ENCODE data around the gene NUDT16L1.
"Not testable (repeated sequence)": the region's sequence is repeated elsewhere in the genome, so short reads cannot be mapped to it uniquely, and the experiment has no call there.

NUDT16L1 gene

DNA sequence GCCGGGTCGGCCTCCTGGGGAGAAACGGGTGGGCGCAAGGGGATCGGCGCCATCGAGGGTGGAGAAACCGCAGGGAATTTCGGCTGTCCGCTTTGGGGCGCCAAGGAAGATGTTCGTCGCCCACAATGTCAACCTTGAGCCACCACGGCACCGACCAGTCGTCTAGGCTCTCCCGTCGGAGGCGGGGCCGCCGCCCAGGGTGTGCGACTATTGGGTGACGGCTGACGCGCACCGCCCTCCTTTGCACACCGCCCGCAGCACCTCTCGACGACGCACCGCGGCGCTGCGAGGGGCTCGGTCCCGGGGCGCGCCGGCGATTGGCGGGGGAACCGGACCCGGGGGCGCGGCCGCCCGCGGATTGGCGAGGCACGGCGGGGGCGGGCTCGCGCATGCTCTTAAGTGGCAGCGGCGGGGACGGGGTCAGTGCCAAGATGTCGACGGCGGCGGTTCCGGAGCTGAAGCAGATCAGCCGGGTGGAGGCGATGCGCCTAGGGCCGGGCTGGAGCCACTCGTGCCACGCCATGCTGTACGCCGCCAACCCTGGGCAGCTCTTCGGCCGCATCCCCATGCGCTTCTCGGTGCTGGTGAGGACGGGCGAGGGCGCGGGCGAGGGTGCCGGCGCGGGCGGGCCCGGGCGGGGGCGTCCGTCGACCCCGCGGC lies at the start of gene NUDT16L1:
TSS of gene NUDT16L1 (plus strand) at position 267 of the 660 bp plus-strand sequence. CDS start at position 432, 165 bp downstream.
- in situ Hi-C loops (cut with MboI; ENCODE audit: low sequenced_read_pairs) = no loop called here

- in situ Hi-C loops (cut with MboI; ENCODE audit: low sequenced_read_pairs) = no loop called here
Observed at GRCh38 chr16:4646773-4647643, 46.4 kb upstream of the NUDT16L1 start.

DNA sequence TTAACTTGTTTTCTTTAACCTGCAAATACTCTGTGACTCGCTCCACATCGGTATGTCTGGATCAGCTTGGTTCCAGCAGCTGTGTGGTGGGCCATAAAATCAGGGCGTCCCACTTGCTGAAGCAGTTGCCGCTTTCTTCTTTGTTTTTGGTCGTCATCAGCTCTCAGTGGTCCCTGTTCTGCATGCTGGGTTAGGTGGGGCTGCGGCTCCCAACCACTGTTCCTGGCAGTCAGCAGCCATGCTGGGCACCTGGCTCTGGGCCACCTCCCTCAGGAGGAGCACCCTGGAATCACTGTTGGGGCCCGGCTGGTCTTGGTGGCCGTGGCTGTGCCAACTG lies 45.8 kb upstream of the NUDT16L1 start:
- in situ Hi-C loops (cut with MboI; ENCODE audit: low sequenced_read_pairs) = no loop called here

DNA sequence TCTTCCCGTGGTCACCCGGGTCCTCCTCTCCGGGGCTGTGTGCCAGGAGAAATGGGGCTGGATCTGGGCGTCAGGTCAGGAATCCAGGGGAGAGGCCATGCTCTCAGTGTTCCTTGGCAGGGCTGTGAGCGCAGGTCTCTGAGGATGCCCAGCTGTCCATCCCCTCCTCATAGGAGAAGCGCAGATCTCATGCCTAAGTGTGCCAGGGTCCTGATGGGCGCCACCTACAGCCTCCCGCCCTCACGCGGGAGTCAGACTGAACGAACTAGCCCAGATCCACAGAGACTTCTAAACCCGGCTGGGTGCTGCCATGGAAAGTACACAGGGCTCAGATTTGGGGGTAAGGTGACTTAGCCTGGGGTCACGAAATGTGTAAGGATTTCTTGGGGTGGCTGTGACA lies 44.4 kb upstream of the NUDT16L1 start:
- in situ Hi-C loops (cut with MboI; ENCODE audit: low sequenced_read_pairs) = no loop called here

- in situ Hi-C loops (cut with MboI; ENCODE audit: low sequenced_read_pairs) = no loop called here
Observed at GRCh38 chr16:4649744-4650442, 43.5 kb upstream of the NUDT16L1 start.

- in situ Hi-C loops (cut with MboI; ENCODE audit: low sequenced_read_pairs) = not testable (repeated sequence)
Observed at GRCh38 chr16:4650443-4651074, 42.8 kb upstream of the NUDT16L1 start.

DNA sequence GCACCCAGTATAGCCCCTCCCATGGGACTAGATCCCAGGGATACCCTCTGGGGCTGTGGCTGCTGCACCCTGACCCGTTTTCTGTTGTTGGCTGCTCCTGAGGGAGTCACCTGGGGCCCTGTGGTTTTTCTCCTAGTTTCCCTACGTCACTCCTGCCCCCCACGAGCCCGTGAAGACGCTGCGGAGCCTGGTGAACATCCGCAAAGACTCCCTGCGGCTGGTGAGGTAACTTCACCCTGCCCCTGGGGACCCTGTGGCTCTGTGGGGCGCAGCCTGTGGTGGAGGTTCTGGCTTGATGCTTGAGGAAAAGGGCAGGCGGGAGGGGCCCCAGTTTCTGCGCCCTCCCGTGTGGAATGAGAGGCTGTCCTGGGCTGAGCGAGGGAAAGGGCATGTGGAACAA lies 41.5 kb upstream of the NUDT16L1 start:
- in situ Hi-C loops (cut with MboI; ENCODE audit: low sequenced_read_pairs) = no loop called here

DNA sequence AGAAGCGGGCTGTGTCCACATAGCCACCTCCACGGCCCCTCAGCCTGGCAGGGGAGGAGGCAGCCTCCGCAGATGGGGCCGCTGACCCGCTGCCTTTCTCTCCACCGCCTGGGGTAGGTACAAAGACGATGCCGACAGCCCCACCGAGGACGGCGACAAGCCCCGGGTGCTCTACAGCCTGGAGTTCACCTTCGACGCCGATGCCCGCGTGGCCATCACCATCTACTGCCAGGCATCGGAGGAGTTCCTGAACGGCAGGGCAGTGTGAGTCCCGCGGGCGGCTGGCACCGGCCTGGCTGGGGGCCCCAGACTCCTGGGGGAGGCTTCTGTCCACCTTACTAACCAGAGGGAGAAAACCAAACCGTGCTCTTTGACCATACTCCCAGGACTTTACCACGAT lies 40.8 kb upstream of the NUDT16L1 start:
- in situ Hi-C loops (cut with MboI; ENCODE audit: low sequenced_read_pairs) = no loop called here

DNA sequence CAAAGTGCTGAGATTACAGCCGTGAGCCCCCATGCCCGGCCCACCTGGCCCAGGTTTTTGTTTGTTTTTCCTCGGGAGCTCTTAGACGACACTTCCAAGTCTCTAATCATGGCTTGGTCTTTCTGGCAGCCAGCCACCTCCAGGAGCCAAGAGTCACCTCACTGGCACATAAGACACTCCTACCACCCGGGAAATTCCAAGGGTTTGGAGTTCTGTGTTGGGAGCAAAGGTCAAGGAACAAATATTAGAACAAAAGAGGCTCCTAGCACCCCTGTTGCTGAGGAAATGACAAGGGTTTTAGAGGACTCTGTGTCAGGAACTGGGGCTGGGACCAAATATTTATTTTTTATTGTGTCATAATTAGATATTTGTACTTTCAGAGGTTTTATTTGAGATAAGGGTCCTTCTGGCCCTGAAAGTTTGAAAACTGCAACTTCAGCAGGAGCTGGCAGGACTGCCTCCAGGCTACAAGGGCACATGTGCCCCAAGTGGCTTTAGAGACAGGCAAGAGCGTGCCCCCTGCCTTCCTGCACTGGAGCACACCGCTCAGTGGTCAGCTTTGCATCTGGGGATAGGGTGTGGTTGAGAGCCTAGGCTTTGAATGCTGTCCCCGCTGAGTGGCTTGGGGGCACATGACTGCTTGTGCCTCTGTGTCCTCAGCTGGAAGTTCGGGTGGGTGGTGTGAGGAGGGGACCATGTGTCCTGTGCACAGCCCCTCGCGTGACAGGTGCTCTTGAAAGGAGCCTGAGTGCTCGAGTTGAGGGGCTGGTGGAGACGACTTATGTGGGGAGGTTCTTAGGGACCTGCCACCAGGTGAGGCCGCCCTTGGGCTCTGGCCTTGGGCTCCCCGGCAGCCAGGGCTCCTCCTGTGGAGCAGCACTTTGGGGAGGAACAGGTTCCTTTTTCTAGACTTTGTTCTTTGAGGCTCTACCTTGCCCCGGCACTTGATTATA lies 39.1 kb upstream of the NUDT16L1 start:
- in situ Hi-C loops (cut with MboI; ENCODE audit: low sequenced_read_pairs) = no loop called here

DNA sequence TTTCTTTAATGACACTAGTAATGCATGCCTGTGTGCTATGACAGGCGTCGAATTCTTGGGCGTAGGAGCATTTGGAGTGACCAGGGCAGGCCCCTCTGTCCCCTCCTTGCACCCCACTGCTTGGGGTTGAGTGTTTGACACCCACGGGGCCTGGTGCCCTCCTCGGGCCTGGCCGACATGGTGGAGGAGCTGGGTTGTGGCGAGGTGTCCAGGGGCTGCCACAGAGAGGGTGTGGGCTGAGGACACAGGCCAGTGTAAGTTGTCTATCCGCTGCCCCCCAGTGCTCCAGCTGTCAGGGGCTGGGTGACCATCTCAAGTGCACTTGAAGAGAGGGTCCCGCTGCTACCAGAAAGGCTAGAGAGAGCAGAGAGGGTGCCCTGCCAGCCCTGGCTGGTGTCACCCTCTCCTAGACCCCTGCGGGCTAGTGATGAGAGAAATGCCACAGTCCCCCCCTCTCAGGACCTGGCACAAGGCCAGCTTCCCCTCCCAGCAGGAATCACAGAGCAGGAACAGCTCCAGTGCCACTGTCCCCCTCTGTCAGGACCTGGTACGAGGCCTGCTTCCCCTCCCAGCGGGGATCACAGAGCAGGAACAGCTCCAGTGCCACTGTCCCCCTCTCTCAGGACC lies 38.3 kb upstream of the NUDT16L1 start:
- in situ Hi-C loops (cut with MboI; ENCODE audit: low sequenced_read_pairs) = no loop called here

DNA sequence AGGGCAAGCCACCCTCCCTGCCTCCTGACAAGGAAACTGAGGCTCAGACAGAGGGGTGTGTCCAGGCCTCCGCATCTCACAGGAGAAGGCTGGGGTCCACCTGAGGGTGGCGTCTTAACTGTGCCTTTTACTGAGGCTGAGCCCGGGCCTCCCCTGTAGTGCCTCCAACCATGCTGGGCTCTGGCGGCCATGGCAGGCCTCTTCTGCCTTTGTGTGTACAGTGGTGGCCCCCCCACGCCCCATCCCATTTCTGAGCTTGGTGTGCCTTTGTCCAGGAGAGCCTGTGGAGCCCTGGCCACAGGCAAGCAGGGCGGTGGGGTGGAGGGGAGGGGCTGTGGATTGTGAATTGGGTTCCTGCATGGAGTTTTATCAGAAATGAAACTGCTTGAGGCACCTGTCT lies 37.6 kb upstream of the NUDT16L1 start:
- in situ Hi-C loops (cut with MboI; ENCODE audit: low sequenced_read_pairs) = no loop called here

DNA sequence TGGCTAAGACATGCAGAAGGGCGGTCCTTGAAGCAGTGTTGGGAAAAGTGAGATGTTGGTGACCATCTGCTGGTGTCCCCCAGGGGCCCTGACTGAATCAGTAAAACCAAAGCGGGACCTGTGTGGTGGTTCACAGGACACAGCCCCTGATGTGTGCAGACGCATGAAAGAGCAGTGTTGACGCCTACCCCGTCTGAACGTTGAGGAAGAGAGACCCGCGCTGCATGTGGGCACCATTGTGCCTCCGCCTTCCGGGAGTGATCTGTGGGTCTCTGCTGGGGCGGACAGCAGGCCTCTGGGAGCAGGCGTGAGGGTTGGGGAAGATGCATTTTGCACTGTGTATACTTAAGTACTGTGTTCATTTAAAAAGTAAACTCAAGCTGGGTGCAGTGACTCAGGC lies 37.1 kb upstream of the NUDT16L1 start:
- in situ Hi-C loops (cut with MboI; ENCODE audit: low sequenced_read_pairs) = no loop called here

GRCh38 chr16:4656695-4657686 lies 36.4 kb upstream of the NUDT16L1 start:
- in situ Hi-C loops (cut with MboI; ENCODE audit: low sequenced_read_pairs) = no loop called here

DNA sequence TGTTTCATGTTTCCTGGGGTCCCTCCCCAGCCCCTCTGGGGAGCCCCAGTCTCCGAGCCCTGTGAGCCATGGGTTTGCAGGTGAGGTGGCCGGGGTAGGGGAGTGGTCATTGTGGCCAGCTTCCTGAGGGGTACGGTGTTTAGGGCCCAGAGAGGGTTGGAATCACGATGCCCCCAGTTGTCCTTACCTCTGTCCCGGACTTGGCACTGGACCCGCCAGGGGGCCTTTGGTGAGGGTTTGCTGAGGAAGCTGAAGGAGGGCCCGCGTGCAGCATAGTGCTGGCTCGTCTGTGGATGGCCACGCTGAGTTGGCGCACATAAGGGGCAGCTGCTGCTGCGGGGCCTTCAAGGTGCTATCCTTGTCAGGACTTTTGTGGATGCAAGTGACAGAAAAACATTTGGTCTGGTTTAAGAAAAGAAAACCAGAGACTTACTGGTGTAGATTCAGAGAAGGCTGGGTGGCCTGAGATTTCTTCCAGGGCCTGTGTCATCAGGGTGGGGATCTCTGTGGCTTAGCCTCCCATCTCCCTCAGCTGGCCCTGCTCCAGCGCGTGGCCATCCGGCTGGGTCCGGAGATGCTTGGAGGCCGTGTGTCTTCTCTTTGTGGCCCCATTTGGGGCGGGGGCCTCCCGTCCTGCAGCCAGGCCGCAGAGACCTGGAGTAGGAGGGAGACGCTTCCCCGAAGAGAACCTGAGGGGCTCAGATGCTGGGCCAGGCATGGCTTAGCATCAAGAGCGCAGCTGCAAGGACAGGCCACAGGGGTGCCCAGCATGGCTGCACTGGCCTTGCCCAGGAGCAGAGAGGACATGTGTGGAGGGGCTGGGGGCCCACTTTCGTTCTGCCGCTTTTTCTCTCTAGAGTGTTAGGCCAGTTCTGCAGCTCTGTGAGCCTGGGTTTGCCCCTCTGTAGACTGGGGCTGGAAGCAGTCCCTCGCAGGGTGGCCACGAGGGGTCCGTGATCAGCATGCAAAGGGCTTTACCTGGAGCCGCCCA lies 33.7 kb upstream of the NUDT16L1 start:
- in situ Hi-C loops (cut with MboI; ENCODE audit: low sequenced_read_pairs) = no loop called here

DNA sequence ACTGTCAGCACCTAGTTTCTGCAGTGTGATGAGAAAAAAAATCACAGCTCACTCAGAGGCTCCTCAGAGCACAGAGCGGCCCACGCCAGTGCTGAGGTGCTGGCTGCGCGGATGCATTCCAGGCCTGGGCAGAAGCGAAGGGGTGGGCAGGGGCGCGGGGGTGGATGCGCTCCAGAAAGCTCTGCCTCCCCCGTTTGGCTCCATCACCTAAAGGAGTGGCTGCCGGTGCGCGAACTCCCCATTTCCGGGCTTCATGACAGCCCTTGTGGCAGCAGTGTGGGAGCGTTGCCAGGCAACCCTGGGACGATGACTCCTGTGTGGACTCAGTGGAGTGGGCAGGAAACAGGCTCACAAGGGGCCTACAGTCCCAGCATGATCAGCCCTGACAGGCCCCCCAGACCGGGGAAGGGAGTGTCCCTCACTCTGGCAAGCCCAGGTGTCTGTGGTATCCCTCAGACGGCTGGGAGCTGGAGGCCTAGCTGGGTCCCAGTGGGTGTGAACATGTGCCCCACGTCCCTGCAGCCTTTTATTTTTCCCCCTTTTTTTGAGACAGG lies 32.8 kb upstream of the NUDT16L1 start:
- in situ Hi-C loops (cut with MboI; ENCODE audit: low sequenced_read_pairs) = no loop called here

DNA sequence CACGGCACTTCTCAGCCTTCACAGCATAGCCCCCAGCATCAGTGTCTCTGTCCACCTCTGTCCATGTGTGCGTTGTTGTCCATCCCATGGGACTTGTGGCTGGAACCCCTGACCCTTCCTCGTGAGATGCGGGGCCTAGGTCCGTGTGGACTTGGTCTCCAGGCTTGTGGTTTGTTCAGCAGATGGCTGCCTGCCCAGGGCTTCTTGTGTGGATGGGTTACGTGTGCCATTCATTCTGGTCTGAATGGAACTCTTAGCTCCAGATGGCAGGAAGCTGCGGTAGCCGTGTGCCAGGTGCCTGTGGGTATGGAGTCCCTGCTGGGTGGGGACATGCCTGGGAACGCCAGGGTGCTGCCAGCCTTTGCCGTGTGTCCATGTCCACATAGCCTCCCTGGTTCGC lies 31.7 kb upstream of the NUDT16L1 start:
- in situ Hi-C loops (cut with MboI; ENCODE audit: low sequenced_read_pairs) = no loop called here

DNA sequence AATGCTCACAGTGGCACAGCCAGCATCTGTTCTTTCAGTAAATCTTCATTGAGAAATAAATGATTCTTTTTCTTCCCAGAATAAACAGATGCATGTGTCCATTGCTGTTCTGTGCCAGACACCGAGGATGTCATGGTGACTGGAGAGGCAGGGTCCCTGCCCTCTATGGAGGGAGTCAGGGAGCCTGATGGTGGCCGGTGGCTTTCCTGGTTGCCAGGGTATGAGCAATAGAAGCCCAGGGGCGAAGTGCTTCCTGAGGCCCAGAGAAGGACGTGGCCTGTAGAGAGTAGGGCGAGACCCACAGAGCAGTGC lies 29.9 kb upstream of the NUDT16L1 start:
- in situ Hi-C loops (cut with MboI; ENCODE audit: low sequenced_read_pairs) = no loop called here

Measured in HL-60/S4 treated with phorbol 12-myristate 13-acetate at 8.2 ng/mL for 4 days and 3 days (cell line).